Body of pancreas (tissue), 4 donors: Measurements from ENCODE around the gene ARL10.

Experiments used
- POLR2A ChIP-seq, 3 donors: fragments of 450-650 bp; IDR thresholded peaks; one replicate each; pipeline ENCODE4 v1.6.1; 2016; ENCODE audit warnings: antibody characterized with exemption in 3 of 3, mild to moderate bottlenecking in 2 of 3
- TF ChIP-seq, protein P1 (sequence below), 7 experiments: fragments of 450-650 bp in 4 of 7; fragments of 200-600 bp in 3 of 7; sonication (generic) in 3 of 7; IDR thresholded peaks; one replicate each; pipeline ENCODE4 v1.5.1; 2016 to 2019; ENCODE audit warnings: antibody characterized with exemption in 7 of 7

DNA sequence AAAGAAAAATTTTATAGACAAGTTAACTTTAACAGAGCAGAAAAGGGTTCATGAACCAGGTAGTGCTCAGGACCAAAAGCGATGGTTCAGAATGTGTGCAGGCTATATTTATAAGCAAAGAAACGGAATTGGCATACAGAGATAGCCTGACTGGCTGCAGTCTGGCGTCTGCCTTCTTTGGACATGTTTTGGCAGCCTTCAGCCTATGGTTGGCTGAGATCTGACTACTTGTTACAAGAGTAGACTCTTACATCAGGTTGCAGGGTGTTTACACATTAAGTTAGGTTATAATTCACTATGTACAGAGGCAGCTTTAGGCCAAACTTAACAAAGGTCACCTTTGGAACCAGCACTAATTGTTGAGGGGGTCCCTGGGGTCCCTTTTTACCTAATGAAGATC, 16.1 kb downstream of the ARL10 start:
- TF ChIP-seq, protein P1, sequence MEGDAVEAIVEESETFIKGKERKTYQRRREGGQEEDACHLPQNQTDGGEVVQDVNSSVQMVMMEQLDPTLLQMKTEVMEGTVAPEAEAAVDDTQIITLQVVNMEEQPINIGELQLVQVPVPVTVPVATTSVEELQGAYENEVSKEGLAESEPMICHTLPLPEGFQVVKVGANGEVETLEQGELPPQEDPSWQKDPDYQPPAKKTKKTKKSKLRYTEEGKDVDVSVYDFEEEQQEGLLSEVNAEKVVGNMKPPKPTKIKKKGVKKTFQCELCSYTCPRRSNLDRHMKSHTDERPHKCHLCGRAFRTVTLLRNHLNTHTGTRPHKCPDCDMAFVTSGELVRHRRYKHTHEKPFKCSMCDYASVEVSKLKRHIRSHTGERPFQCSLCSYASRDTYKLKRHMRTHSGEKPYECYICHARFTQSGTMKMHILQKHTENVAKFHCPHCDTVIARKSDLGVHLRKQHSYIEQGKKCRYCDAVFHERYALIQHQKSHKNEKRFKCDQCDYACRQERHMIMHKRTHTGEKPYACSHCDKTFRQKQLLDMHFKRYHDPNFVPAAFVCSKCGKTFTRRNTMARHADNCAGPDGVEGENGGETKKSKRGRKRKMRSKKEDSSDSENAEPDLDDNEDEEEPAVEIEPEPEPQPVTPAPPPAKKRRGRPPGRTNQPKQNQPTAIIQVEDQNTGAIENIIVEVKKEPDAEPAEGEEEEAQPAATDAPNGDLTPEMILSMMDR (IDR thresholded peaks at IDR 0.05): no peak
- TF ChIP-seq POLR2A (IDR thresholded peaks at IDR 0.05): no peak
